IMR-90 (cell line): ENCODE measurements around the gene ZEB2. TPM values are rescaled to one million over a fixed set of nuclear protein-coding genes. Genes with fewer than 3 reads are reported as not detected.

Experiments used
- ATAC-seq: fragments of 200-7000 bp; cut with Tn5 transposase; 2 replicates; pipeline ENCODE4 v1.9.1; 2020; ENCODE audit warnings: low read depth, mild to moderate bottlenecking, moderate library complexity
- BruUV-seq: library from RNA; stranded (reverse); fragments of 400-500 nt; replicated peaks from 2 replicates; lab custom pipeline; 2021; lab: Mats Ljungman, UMichigan
- CTCF ChIA-PET: fragments of 300-600 bp; formaldehyde crosslinking; extraction: SDS; loops from one replicate; lab custom pipeline; 2021; ENCODE audit warnings: antibody characterized with exemption; lab: Yijun Ruan, JAX
- POLR2A ChIA-PET: fragments of 300-600 bp; sonication (Branson Sonifier 250); formaldehyde crosslinking; loops from one replicate; lab custom pipeline; 2022; ENCODE audit warnings: antibody characterized with exemption; ENCODE audit not compliant: unreplicated experiment; lab: Charles Lee
- DNase-seq: peaks from one replicate; pipeline ENCODE4 v3.0.0; 2013
- H2AFZ ChIP-seq: replicated peaks from 2 replicates; pipeline ENCODE3; 2013; ENCODE audit warnings: low read length, mild to moderate bottlenecking; ENCODE audit not compliant: poor library complexity
- H2AK5ac ChIP-seq: 2 replicates; pipeline ENCODE4 v1.6.1; 2013; ENCODE audit warnings: low read depth, low read length, inconsistent platforms
- H2AK9ac ChIP-seq: replicated peaks from 2 replicates; pipeline ENCODE3; 2013; ENCODE audit warnings: mild to moderate bottlenecking, low read depth, low read length, moderate library complexity; ENCODE audit not compliant: poor library complexity
- H2BK120ac ChIP-seq: 2 replicates; pipeline ENCODE4 v1.6.1; 2013; ENCODE audit warnings: low read depth, low read length, inconsistent platforms
- H2BK15ac ChIP-seq: 3 replicates; pipeline ENCODE4 v1.6.1; 2013; ENCODE audit warnings: low read depth, low read length, inconsistent platforms
- H2BK20ac ChIP-seq: 2 replicates; pipeline ENCODE4 v1.6.1; 2013; ENCODE audit warnings: low read depth, mild to moderate bottlenecking, inconsistent platforms, low read length, moderate library complexity
- H2BK5ac ChIP-seq: 2 replicates; pipeline ENCODE4 v1.6.1; 2013; ENCODE audit warnings: mild to moderate bottlenecking, low read depth, low read length, inconsistent platforms; ENCODE audit not compliant: poor library complexity, severe bottlenecking
- H3K14ac ChIP-seq: replicated peaks from 2 replicates; pipeline ENCODE4 v1.6.1; 2013; ENCODE audit warnings: low read depth, low read length, inconsistent platforms
- H3K18ac ChIP-seq: 2 replicates; pipeline ENCODE4 v1.6.1; 2013; ENCODE audit warnings: low read depth, low read length, control low read depth
- H3K23ac ChIP-seq: 2 replicates; pipeline ENCODE4 v1.6.1; 2013; ENCODE audit warnings: low read depth, low read length, inconsistent platforms
- H3K27ac ChIP-seq: 2 replicates; pipeline ENCODE4 v1.5.1; 2013; ENCODE audit warnings: mild to moderate bottlenecking, control low read depth, low read length; ENCODE audit not compliant: insufficient read depth
- H3K27me3 ChIP-seq: 2 replicates; pipeline ENCODE4 v1.6.1; 2013; ENCODE audit warnings: low read length; ENCODE audit not compliant: control insufficient read depth, insufficient read depth
- H3K36me3 ChIP-seq: 2 replicates; pipeline ENCODE4 v1.6.1; 2013; ENCODE audit warnings: low read length, mixed read lengths; ENCODE audit not compliant: control insufficient read depth, insufficient read depth
- H3K4ac ChIP-seq: 2 replicates; pipeline ENCODE4 v1.6.1; 2013; ENCODE audit warnings: low read depth, low read length, inconsistent platforms
- H3K4me1 ChIP-seq: 2 replicates; pipeline ENCODE4 v1.6.1; 2013; ENCODE audit warnings: low read length, mixed read lengths; ENCODE audit not compliant: control insufficient read depth, insufficient read depth
- H3K4me2 ChIP-seq: 2 replicates; pipeline ENCODE4 v1.6.1; 2013; ENCODE audit warnings: low read depth, mild to moderate bottlenecking, control low read depth, low read length, moderate library complexity
- H3K4me3 ChIP-seq: 2 replicates; pipeline ENCODE4 v1.5.1; 2013; ENCODE audit warnings: low read depth, mild to moderate bottlenecking, control low read depth, low read length, moderate library complexity; ENCODE audit not compliant: insufficient read depth
- H3K56ac ChIP-seq: 2 replicates; pipeline ENCODE4 v1.6.1; 2013; ENCODE audit warnings: low read length, inconsistent platforms; ENCODE audit not compliant: insufficient read depth; ENCODE audit errors: extremely low read depth
- H3K79me1 ChIP-seq, 2 experiments: 2 replicates each; pipeline ENCODE4 v1.6.1; 2013; ENCODE audit warnings: low read length in 2 of 2, inconsistent platforms in 1 of 2, low read depth in 1 of 2
- H3K9ac ChIP-seq: 2 replicates; pipeline ENCODE4 v1.6.1; 2013; ENCODE audit warnings: low read depth, low read length, control low read depth
- H3K9me1 ChIP-seq: 2 replicates; pipeline ENCODE4 v1.6.1; 2013; ENCODE audit warnings: low read length, inconsistent platforms; ENCODE audit not compliant: insufficient read depth
- H3K9me3 ChIP-seq: 2 replicates; pipeline ENCODE4 v1.6.1; 2013; ENCODE audit warnings: low read length; ENCODE audit not compliant: control insufficient read depth, insufficient read depth
- H4K20me1 ChIP-seq: 2 replicates; pipeline ENCODE4 v1.6.1; 2013; ENCODE audit warnings: low read length, inconsistent platforms; ENCODE audit not compliant: insufficient read depth
- H4K5ac ChIP-seq: 2 replicates; pipeline ENCODE4 v1.6.1; 2013; ENCODE audit warnings: mild to moderate bottlenecking, low read depth, low read length, control low read depth
- H4K8ac ChIP-seq, 2 experiments: 2 replicates each; pipeline ENCODE4 v1.6.1; 2013; ENCODE audit warnings: low read depth in 2 of 2, low read length in 2 of 2, control low read depth in 1 of 2, inconsistent platforms in 1 of 2
- H4K91ac ChIP-seq: 2 replicates; pipeline ENCODE4 v1.6.1; 2013; ENCODE audit warnings: low read depth, low read length, inconsistent platforms; ENCODE audit not compliant: insufficient read depth
- BHLHE40 ChIP-seq: fragments of 150-350 bp; IDR thresholded peaks from 2 replicates; pipeline ENCODE4 v1.6.1; 2016; ENCODE audit warnings: mild to moderate bottlenecking, low read depth, low read length
- CEBPB ChIP-seq: IDR thresholded peaks from 2 replicates; pipeline ENCODE4 v1.6.1; 2012; ENCODE audit warnings: low read depth, low read length, improper control_type of control experiment
- CHD1 ChIP-seq: IDR thresholded peaks from 2 replicates; pipeline ENCODE4 v1.6.1; 2012; ENCODE audit warnings: low read depth, low read length, improper control_type of control experiment
- CTCF ChIP-seq: conservative IDR thresholded peaks from 2 replicates; pipeline ENCODE4 v1.5.1; 2012; ENCODE audit warnings: mild to moderate bottlenecking, low read depth, low read length, improper control_type of control experiment
- ELK1 ChIP-seq: fragments of 150-350 bp; IDR thresholded peaks from 2 replicates; pipeline ENCODE4 v1.6.1; 2016; ENCODE audit warnings: low read depth, mild to moderate bottlenecking, low read length, moderate library complexity, borderline replicate concordance
- FOS ChIP-seq: fragments of 150-350 bp; IDR thresholded peaks from 2 replicates; pipeline ENCODE4 v1.6.1; 2016; ENCODE audit warnings: low read depth, low read length
- MAFK ChIP-seq: IDR thresholded peaks from 2 replicates; pipeline ENCODE4 v1.6.1; 2012; ENCODE audit warnings: low read depth, low read length, improper control_type of control experiment
- MAZ ChIP-seq: IDR thresholded peaks from 2 replicates; pipeline ENCODE4 v1.6.1; 2012; ENCODE audit warnings: low read depth, mild to moderate bottlenecking, low read length, improper control_type of control experiment, moderate library complexity, borderline replicate concordance
- MXI1 ChIP-seq: IDR thresholded peaks from 2 replicates; pipeline ENCODE4 v1.6.1; 2012; ENCODE audit warnings: low read depth, mild to moderate bottlenecking, low read length, moderate library complexity, borderline replicate concordance
- NFE2L2 ChIP-seq: fragments of 150-350 bp; IDR thresholded peaks from 2 replicates; pipeline ENCODE4 v1.6.1; 2016; ENCODE audit warnings: low read depth, mild to moderate bottlenecking, low read length
- POLR2A ChIP-seq: IDR thresholded peaks from 2 replicates; pipeline ENCODE4 v1.6.1; 2012; ENCODE audit warnings: mild to moderate bottlenecking, low read depth, low read length
- RAD21 ChIP-seq: IDR thresholded peaks from 2 replicates; pipeline ENCODE4 v1.6.1; 2012; ENCODE audit warnings: low read length, improper control_type of control experiment
- RCOR1 ChIP-seq: IDR thresholded peaks from 2 replicates; pipeline ENCODE4 v1.6.1; 2012; ENCODE audit warnings: mild to moderate bottlenecking, low read length, improper control_type of control experiment; ENCODE audit not compliant: insufficient replicate concordance
- RFX5 ChIP-seq: IDR thresholded peaks from 2 replicates; pipeline ENCODE4 v1.8.0; 2012; ENCODE audit warnings: low read depth, mild to moderate bottlenecking, low read length, moderate library complexity
- SMC3 ChIP-seq: fragments of 150-350 bp; IDR thresholded peaks from 2 replicates; pipeline ENCODE4 v1.6.1; 2016; ENCODE audit warnings: low read depth, mild to moderate bottlenecking, antibody characterized with exemption, low read length, moderate library complexity
- USF2 ChIP-seq: fragments of 150-350 bp; IDR thresholded peaks from 2 replicates; pipeline ENCODE4 v1.6.1; 2017; ENCODE audit warnings: mild to moderate bottlenecking, antibody characterized with exemption, low read length, low read depth
- WGBS, 2 experiments: methylation state at CpG; one replicate each; pipeline versions ENCODE4 v1.1.5 to v1.1.7; 2013; ENCODE audit warnings: missing lambda C conversion rate in 2 of 2; ENCODE audit not compliant: insufficient read length in 1 of 2; ENCODE audit errors: extremely low coverage in 2 of 2; 5-methylcytosine and 5-hydroxymethylcytosine counted together
- dilution Hi-C: fragments of 300-500 bp; cut with HindIII; formaldehyde crosslinking; loops from one replicate; pipeline ENCODE4 v1.14.3; 2018; ENCODE audit warnings: low sequenced_read_pairs; ENCODE audit not compliant: unreplicated experiment
- in situ Hi-C: fragments of 300-500 bp; cut with MboI; formaldehyde crosslinking; loops from 3 replicates; pipeline ENCODE4 v1.14.3; 2019; ENCODE audit warnings: low sequenced_read_pairs, inconsistent platforms, mixed read lengths
- intact Hi-C: fragments of 100-400 bp; cut with micrococcal nuclease; formaldehyde crosslinking; loops from 2 replicates; pipeline ENCODE4 v1.10.0; 2022
- polyA plus RNA-seq, 3 experiments: library from polyadenylated mRNA; depleted of rRNA; stranded (reverse); fragments of >200 nt; gene quantifications; 2 replicates each; pipeline ENCODE4 v1.2.3, GENCODE V29; 2012; ENCODE audit warnings: low replicate concordance in 1 of 3
- total RNA-seq: library from RNA; depleted of rRNA; stranded (reverse); fragments of >200 nt; gene quantifications from 2 replicates; pipeline ENCODE4 v1.2.3, GENCODE V29; 2012

ZEB2 gene
- total and polyA plus RNA-seq, 2 of the 4 experiments (the other 2 are of a cell fraction) = 22.4 to 50.9 TPM

- H4K8ac ChIP-seq = no peak overlapping the region
- DNase-seq = no peak
- intact Hi-C loops = no loop called here
- H3K79me1 ChIP-seq = no peaks in the 10 kb centered on the region
- H3K56ac ChIP-seq = no peak overlapping the region
- no peak overlapping the region for H3K18ac ChIP-seq
- H2AFZ ChIP-seq = no peak overlapping the region
- H3K4me1 ChIP-seq = peaks cover 6% of the 10 kb centered on the region
- no peak for ATAC-seq
- no peaks in the 10 kb centered on the region for H3K27me3 ChIP-seq
- H3K36me3 ChIP-seq = no peaks in the 10 kb centered on the region
- H3K23ac ChIP-seq = no peak overlapping the region
- H2BK5ac ChIP-seq = no peak overlapping the region
- in situ Hi-C loops = no loop called here
- no peak overlapping the region for H3K4me3 ChIP-seq
- no peak overlapping the region for H2BK20ac ChIP-seq
- no peak overlapping the region for H3K27ac ChIP-seq
- H2BK15ac ChIP-seq = no peak overlapping the region
- H3K4ac ChIP-seq = no peak overlapping the region
- no peaks in the 10 kb centered on the region for H3K9me3 ChIP-seq
- H2AK5ac ChIP-seq = no peak overlapping the region
- H3K4me2 ChIP-seq = no peak overlapping the region
- peaks cover 5% of the 10 kb centered on the region; the same call in 1 of the 2 replicates for H3K9me1 ChIP-seq
- no peak overlapping the region for H4K91ac ChIP-seq
- no TSS peak for BruUV-seq
- no peak overlapping the region for H2AK9ac ChIP-seq
- no peak overlapping the region for H3K9ac ChIP-seq
- no CpG with 5 or more reads among the region's 2 CpGs for WGBS, 2 experiments
- TF ChIP-seq RFX5 (no peak), MAFK (no peak), RCOR1 (no peak), FOS (no peak), USF2 (no peak), POLR2A (no peak), MXI1 (no peak), MAZ (no peak), SMC3 (no peak), CEBPB (no peak), CHD1 (no peak), CTCF (no peak), NFE2L2 (no peak), BHLHE40 (no peak), ELK1 (no peak), RAD21 (no peak)
- no peak overlapping the region for H4K5ac ChIP-seq
- dilution Hi-C loops = no loop called here
- no peaks in the 10 kb centered on the region for H4K20me1 ChIP-seq
- no peak overlapping the region for H3K14ac ChIP-seq
- ChIA-PET CTCF (no interaction called here), POLR2A (no interaction called here)
- no peak overlapping the region for H2BK120ac ChIP-seq
Measured at GRCh38 chr2:144381716-144382115, 138.2 kb downstream of the ZEB2 start.
